GM19035 (cell line): ENCODE results near the gene KLHDC8A.
"Not testable (repeated sequence)": the region's sequence is repeated elsewhere in the genome, so short reads cannot be mapped to it uniquely, and the experiment has no call there.

Experiments
- ATAC-seq: cut with Tn5 transposase; IDR thresholded peaks from one replicate; pipeline ENCODE4 v1.9.1; 2021; ENCODE audit not compliant: unreplicated experiment

Gene KLHDC8A

GRCh38 chr1:205298191-205298994, 58.3 kb downstream of the KLHDC8A start:
- no peak for ATAC-seq

- not testable (repeated sequence) for ATAC-seq
These were observed 59.1 kb downstream of the KLHDC8A start for GRCh38 chr1:205297546-205298177.

GRCh38 chr1:205296154-205296553, 60.6 kb downstream of the KLHDC8A start:
- ATAC-seq = no peak

GRCh38 chr1:205294934-205295333, 61.8 kb downstream of the KLHDC8A start:
- no peak for ATAC-seq

- no peak for ATAC-seq
These were observed 62.4 kb downstream of the KLHDC8A start for GRCh38 chr1:205294175-205294917.

GRCh38 chr1:205293350-205294074, 63.2 kb downstream of the KLHDC8A start:
- ATAC-seq = no peak

- ATAC-seq = no peak
These were observed 65.1 kb downstream of the KLHDC8A start for GRCh38 chr1:205291596-205291995.

GRCh38 chr1:205287767-205288559, 68.8 kb downstream of the KLHDC8A start:
- peak; percentile 77 for ATAC-seq

- no peak for ATAC-seq
These were observed 69.6 kb downstream of the KLHDC8A start for GRCh38 chr1:205287076-205287475.

- ATAC-seq = peak; percentile 28
These were observed 70.3 kb downstream of the KLHDC8A start for GRCh38 chr1:205286335-205286950.
